ENCODE data around the gene RNF125. TPM values are rescaled to one million over a fixed set of nuclear protein-coding genes. Genes with fewer than 3 reads are reported as not detected.

The RNF125 gene
- polyA plus RNA-seq, 2 of the 4 experiments (the other 2 are of a cell fraction): 0.14 to 0.30 TPM

DNA sequence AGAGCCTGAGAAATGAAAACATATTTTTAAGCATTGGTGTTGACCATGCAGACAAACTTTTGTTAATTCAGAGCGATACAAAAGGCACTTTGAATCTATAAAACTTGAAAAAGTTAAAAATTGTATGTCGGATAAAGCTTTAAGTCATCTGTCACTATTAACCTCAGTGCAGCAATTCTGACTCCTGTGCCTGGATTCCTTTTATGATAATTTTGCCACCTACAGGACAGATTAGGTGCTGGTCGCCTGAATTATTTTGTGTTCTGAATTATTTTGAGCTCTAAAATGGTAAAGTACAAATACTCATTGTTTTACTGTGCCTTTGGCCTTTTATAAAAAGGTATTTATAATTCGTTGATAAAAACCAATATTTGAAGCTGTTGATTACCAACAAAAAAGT lies 53.7 kb downstream of the RNF125 start:
- CTCF ChIA-PET: interaction anchor here (0.6 to 1.4 kb wide), 8 partner anchors 8 to 336 kb away, joined by 3 to 7 read pairs (median 4); partner anchors contain the start of genes RNF125 and TRAPPC8
- no peak overlapping the region for H3K4me3 ChIP-seq
- peak in 1 of 2 experiments; percentile 28 for DNase-seq (ENCODE audit: low read depth in 1 of 2, low spot score in 1 of 2)
- 0 out of 6 replicates have a peak, but pooled peaks of 1 of the 2 experiments have one; percentile 45 for ATAC-seq
- 5% methylated on average over 4 of the region's 4 CpGs for WGBS (ENCODE audit: missing lambda C conversion rate)
- H3K9me3 ChIP-seq: no peaks in the 10 kb centered on the region
- no peak for FAIRE-seq
- no peak overlapping the region for H3K4me2 ChIP-seq
- no peaks in the 10 kb centered on the region for H3K4me1 ChIP-seq
- no peak overlapping the region for H3K27ac ChIP-seq
- TF ChIP-seq ZC3H11A (IDR thresholded peaks at IDR 0.05) (no peak), CEBPB (IDR thresholded peaks at IDR 0.05) (no peak), MAZ (IDR thresholded peaks at IDR 0.05; ENCODE audit: borderline replicate concordance, low read depth, low read length) (no peak), MYC (IDR thresholded peaks at IDR 0.05; ENCODE audit: borderline replicate concordance, low read length) (no peak), RAD21 (conservative IDR thresholded peaks at IDR 0.05 in 1 of 2, IDR thresholded peaks at IDR 0.05 in 1 of 2) (peak; percentile 19 to 36; a peak in 4 of 5 replicates), SMC3 (IDR thresholded peaks at IDR 0.05) (0 out of 3 replicates have a peak, but pooled peaks have one; percentile 25), CBX2 (IDR thresholded peaks at IDR 0.05; ENCODE audit: borderline replicate concordance, low read depth) (no peak)
- TF ChIP-seq, protein P1, sequence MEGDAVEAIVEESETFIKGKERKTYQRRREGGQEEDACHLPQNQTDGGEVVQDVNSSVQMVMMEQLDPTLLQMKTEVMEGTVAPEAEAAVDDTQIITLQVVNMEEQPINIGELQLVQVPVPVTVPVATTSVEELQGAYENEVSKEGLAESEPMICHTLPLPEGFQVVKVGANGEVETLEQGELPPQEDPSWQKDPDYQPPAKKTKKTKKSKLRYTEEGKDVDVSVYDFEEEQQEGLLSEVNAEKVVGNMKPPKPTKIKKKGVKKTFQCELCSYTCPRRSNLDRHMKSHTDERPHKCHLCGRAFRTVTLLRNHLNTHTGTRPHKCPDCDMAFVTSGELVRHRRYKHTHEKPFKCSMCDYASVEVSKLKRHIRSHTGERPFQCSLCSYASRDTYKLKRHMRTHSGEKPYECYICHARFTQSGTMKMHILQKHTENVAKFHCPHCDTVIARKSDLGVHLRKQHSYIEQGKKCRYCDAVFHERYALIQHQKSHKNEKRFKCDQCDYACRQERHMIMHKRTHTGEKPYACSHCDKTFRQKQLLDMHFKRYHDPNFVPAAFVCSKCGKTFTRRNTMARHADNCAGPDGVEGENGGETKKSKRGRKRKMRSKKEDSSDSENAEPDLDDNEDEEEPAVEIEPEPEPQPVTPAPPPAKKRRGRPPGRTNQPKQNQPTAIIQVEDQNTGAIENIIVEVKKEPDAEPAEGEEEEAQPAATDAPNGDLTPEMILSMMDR (IDR thresholded peaks at IDR 0.05): peak; percentile 25; the same call in 1 of the 3 replicates
- POLR2A ChIA-PET: interaction anchor here (1.0 to 2.0 kb wide), 3 partner anchors 19 to 129 kb away, joined by 3 to 5 read pairs (median 5); partner anchors contain the start of genes RNF138 and TRAPPC8

DNA sequence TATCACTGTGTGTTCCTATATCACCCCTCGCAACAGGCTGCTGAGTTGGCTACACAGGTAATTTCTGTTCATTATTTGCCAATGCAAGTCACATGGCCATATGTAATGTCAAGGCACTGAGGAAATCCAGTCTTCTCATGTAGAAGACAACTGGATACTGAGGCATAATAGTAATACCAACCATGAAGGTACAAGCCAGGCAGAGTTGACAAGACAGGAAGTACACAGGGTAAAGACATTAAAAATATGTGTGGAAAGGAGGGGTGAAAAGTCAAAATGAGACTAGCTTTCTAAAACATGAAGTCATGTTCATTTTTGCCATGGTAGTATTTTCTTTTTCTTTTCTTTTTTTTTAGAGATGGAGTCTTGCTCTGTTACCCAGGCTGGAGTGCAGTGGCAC lies 55.6 kb downstream of the RNF125 start:
- no peak overlapping the region for H3K4me2 ChIP-seq
- WGBS (ENCODE audit: missing lambda C conversion rate): 100% methylated on average over 1 of the region's 1 CpG
- H3K4me3 ChIP-seq: no peak overlapping the region
- H3K27ac ChIP-seq: no peak overlapping the region
- no peak for FAIRE-seq
- no peaks in the 10 kb centered on the region for H3K9me3 ChIP-seq
- no peaks in the 10 kb centered on the region for H3K4me1 ChIP-seq
- DNase-seq (ENCODE audit: low read depth in 1 of 2, low spot score in 1 of 2): no peak
- TF ChIP-seq EP300 (IDR thresholded peaks at IDR 0.05) (no peak), FOSB (CRISPR knock-in tag; IDR thresholded peaks at IDR 0.05) (no peak), RAD21 (conservative IDR thresholded peaks at IDR 0.05 in 1 of 2, IDR thresholded peaks at IDR 0.05 in 1 of 2) (no peak), TFCP2L1 (CRISPR knock-in tag; IDR thresholded peaks at IDR 0.05) (no peak), HOXB5 (CRISPR knock-in tag; IDR thresholded peaks at IDR 0.05) (no peak), POLR2A (IDR thresholded peaks at IDR 0.05; ENCODE audit: low read length) (no peak), MAFK (IDR thresholded peaks at IDR 0.05; ENCODE audit: partially characterized antibody) (no peak), CEBPB (IDR thresholded peaks at IDR 0.05) (no peak), TP53 (CRISPR knock-in tag; IDR thresholded peaks at IDR 0.05) (no peak)
- POLR2A ChIA-PET: no interaction called here
- no peak for ATAC-seq
- CTCF ChIA-PET: no interaction called here

- Histone ChIP-seq H3K27ac (no peak overlapping the region), H3K4me2 (no peak overlapping the region), H3K4me3 (no peak overlapping the region), H3K4me1 (no peaks in the 10 kb centered on the region), H3K9me3 (0 out of 3 replicates have a peak, but pooled peaks cover 2% of the 10 kb centered on the region)
- POLR2A ChIA-PET: no interaction called here
- DNase-seq (ENCODE audit: low read depth in 1 of 2, low spot score in 1 of 2) (no peak), FAIRE-seq (no peak), ATAC-seq (no peak)
- WGBS (ENCODE audit: missing lambda C conversion rate): 77% methylated on average over 2 of the region's 2 CpGs
- CTCF ChIA-PET: no interaction called here
- TF ChIP-seq, protein P2, sequence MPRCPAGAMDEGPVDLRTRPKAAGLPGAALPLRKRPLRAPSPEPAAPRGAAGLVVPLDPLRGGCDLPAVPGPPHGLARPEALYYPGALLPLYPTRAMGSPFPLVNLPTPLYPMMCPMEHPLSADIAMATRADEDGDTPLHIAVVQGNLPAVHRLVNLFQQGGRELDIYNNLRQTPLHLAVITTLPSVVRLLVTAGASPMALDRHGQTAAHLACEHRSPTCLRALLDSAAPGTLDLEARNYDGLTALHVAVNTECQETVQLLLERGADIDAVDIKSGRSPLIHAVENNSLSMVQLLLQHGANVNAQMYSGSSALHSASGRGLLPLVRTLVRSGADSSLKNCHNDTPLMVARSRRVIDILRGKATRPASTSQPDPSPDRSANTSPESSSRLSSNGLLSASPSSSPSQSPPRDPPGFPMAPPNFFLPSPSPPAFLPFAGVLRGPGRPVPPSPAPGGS (IDR thresholded peaks at IDR 0.05): no peak
- TF ChIP-seq HES2 (IDR thresholded peaks at IDR 0.05) (no peak), RNF2 (IDR thresholded peaks at IDR 0.05; ENCODE audit: borderline replicate concordance, low read depth) (no peak), MAX (IDR thresholded peaks at IDR 0.05) (no peak), GATA3 (IDR thresholded peaks at IDR 0.05; ENCODE audit: borderline replicate concordance) (no peak), ZC3H11A (IDR thresholded peaks at IDR 0.05) (no peak), ZNF302 (CRISPR knock-in tag; IDR thresholded peaks at IDR 0.05) (no peak), PHF8 (IDR thresholded peaks at IDR 0.05; ENCODE audit: borderline replicate concordance, low read depth) (no peak), EHMT2 (IDR thresholded peaks at IDR 0.05; ENCODE audit: low read depth) (no peak), EP300 (IDR thresholded peaks at IDR 0.05) (no peak), KDM5A (IDR thresholded peaks at IDR 0.05) (no peak), FOXS1 (CRISPR knock-in tag; IDR thresholded peaks at IDR 0.05) (no peak), REST (IDR thresholded peaks at IDR 0.05) (no peak), POLR2A (IDR thresholded peaks at IDR 0.05; ENCODE audit: low read length) (no peak)
- TF ChIP-seq, protein P3, sequence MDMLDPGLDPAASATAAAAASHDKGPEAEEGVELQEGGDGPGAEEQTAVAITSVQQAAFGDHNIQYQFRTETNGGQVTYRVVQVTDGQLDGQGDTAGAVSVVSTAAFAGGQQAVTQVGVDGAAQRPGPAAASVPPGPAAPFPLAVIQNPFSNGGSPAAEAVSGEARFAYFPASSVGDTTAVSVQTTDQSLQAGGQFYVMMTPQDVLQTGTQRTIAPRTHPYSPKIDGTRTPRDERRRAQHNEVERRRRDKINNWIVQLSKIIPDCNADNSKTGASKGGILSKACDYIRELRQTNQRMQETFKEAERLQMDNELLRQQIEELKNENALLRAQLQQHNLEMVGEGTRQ (IDR thresholded peaks at IDR 0.05): no peak
These were observed 60.2 kb downstream of the RNF125 start for GRCh38 chr18:32078845-32079244.
